HG03280 (cell line): ENCODE measurements around the gene FLRT2.

Experiments used
- ATAC-seq: cut with Tn5 transposase; IDR thresholded peaks from one replicate; pipeline ENCODE4 v1.9.1; 2021; ENCODE audit warnings: mild to moderate bottlenecking, moderate library complexity; ENCODE audit not compliant: unreplicated experiment

FLRT2 gene

DNA sequence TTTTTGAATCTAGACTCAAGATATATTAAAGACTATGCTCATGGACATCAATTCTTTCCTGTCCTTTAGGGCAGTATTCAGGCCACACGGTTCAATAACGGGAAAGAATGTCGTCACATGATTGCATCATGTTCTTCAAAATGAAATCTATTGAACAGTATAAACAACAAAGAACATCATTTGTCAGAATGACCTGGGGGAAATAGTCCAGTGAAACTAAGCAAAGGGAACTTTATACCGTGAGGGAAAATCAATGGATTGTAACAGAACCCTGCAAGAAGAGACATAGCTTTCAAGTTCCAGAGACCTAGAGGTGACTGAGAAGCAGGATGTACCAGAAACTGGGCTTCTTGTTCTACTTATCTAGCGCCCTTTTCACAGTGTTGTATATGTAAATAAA is 32.7 kb downstream of the FLRT2 start:
- ATAC-seq: no peak

DNA sequence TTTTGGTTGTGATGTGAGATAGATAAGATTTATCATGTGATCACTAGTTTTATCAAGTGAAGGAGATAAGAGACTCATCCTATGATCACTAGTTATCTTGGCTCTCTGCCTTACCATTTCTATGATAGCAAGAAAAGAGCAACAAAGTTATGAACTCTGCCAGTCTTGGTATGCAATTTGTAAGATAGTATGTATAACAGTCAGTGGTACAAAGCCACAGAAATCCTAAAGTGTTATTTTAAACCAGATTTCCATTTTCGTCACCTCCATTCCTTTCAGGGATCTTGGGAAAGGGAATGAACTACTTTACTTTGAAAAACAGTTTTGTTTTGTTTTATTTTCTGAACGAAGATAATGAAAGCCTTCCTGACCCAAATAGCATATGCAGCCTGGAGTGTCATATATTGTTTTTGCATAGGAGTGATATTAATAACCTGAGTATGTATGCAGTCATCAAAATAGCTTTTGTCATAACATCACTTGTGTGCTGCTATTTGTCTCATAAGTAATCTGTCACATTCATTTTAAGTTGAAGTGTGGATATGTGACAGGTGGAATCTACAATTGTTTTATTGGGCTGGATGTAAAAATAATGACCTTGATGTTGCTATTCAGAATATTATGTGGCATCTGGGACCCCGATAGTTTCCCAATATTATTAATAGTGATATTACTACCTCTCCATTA is 35.0 kb downstream of the FLRT2 start:
- no peak for ATAC-seq

DNA sequence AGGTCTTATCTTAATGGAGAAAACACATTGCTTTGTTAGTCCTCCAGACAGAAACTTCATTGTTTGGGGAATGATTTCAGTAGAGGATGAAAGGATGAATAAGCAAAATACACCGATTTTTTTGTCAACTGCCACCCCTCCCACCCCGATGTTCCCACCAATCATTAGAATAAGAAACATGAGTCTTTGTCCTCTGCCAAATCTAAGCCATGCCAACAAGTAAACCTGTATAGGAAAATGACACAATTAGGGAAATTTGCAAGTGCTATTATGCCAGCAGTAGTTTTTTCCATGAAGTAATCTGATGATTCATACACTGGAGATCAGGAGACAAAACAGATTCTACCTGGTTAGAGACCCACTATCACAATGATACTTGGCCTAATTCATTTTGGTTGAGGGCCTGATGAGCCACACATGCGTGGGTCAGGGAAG is 35.9 kb downstream of the FLRT2 start:
- no peak for ATAC-seq

DNA sequence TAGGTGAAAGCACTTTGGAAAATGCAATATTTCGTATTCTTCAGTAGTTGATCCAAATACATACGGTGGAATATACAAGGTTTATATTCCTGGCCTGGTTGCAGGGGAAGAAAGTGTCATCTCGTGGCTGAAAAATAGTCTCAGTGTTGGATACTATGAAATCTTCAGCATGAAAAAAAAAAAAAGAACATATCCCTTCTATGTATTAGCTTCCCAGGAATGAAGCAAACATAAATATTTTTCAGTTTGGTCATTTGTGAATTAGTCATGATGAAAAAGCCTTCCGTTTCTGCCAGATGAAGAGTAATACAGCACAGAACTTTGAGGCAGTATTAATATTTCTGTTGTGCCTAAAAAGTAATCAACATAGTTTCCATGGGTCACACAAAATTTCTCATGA is 36.7 kb downstream of the FLRT2 start:
- ATAC-seq: no peak

DNA sequence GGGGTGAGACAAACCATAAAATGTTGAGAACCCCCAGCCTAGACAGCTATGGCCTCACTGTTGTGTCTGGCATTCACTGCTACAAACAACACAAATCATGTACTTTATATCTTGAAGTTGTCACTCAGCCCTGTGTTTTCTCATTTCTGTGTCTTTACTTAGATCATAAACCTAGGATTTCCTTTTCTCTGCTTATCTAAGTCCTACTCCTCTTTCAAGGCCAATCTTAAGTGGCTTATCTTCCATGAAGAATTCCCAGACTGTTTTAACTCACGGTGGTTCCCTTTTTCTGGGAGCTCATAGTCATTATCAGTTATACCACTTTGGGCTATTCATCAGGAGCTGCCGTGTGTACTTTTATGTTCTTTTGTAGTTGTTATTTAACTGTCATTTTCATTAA is 42.1 kb downstream of the FLRT2 start:
- no peak for ATAC-seq

DNA sequence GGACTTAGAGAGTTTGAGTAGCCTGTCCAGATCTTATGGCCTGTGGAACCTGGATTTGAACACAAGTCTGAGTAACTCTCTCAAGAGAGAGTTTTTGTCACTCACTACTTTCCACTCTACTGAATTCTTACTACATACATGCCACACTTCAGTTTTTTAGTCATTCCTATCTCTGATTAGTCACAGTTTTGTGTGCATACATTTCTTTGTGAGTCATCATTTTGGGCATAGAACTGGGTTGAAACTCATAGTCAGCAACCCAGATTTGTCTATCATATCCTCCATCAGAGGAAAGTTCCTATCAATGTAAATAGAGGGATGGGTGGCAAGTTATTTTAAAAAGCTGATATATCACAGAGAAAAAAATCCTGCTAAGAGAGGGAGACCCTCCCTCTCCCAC is 42.9 kb downstream of the FLRT2 start:
- no peak for ATAC-seq

DNA sequence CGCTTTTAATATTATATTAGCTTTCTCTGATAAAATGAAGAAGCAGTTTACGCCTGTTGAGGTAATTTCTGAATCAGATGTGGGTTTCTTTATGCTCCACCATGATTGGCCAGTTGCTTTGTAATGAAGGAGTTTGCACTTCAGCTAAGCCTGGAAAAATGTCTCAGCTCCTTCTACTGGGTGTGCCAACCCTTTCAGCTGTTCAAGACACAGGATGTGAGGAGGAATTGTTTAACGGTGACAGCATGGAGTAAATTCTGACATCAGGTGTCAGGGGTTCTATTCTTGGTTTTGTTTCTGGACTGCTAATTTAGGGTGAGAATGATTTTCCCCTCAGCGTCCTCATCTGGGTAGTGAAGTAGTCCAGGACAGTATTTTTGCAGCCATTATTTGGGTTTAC is 43.5 kb downstream of the FLRT2 start:
- no peak for ATAC-seq

DNA sequence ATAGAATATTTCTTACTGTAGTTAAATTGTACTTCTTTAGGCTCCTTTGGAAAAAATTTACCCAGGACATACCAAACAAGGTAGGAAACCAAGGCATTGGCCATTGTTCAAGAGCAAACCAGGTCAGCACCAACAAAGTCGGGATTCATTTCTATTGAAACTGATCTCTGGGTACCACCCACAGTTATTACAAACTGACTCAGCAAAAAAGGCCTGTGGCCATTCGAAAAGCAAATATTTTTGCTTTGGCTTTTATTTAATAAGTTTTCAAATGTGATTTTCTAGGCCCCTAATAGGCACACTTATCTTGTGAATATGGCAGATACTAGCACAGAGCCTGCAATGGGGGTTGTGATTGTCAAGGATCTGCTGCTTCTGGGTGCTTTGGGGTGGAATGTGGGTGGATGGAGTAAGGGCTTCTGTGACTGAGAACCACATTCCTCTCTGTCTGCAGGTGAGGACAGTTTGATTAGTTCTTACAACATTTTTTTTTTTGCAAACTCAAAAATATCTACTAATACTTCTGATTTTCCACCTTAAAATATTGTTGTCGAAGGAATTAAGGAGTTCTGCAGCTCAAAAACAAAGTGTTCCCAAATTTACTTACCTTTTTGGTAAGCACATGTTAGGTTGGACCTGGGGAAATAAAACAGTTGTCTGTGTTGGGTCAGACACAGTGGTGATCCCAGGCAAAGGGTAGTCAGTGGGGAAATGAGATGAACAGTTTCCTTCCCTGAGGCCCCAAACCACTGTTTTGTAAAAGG is 45.1 kb downstream of the FLRT2 start:
- no peak for ATAC-seq

DNA sequence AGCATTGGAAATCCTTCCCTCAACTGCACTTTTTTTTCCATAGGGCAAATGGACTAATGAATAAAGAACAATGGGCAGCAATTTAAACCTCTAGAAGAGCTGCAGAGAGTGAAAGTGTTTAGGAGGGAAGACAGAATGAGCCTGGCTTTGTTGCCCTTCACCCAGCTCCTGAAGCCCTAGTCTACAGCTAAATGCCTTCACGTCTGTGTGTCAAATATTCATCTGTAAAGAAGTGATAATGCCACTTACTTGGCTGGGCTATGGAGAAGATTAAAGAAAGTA is 45.6 kb downstream of the FLRT2 start:
- no peak for ATAC-seq

DNA sequence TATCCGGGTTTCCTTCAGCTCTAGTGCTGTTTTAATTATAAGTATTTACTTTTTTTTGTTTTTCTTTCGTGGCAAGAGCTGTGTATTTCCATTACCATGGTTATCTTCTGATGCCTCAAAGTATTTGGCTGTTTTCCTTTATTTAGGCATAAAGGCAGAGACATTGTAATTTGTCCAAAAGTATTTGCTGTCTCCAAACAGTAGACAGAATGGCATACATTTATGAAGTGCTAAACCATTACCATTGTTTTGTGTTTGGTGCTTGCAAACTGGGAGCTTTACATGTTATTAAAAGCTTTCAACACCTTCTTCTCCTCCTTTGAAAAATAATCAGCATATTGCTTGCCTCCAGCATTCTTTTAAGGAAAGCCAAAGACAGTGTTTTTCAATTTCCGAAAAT is 46.3 kb downstream of the FLRT2 start:
- ATAC-seq: no peak

DNA sequence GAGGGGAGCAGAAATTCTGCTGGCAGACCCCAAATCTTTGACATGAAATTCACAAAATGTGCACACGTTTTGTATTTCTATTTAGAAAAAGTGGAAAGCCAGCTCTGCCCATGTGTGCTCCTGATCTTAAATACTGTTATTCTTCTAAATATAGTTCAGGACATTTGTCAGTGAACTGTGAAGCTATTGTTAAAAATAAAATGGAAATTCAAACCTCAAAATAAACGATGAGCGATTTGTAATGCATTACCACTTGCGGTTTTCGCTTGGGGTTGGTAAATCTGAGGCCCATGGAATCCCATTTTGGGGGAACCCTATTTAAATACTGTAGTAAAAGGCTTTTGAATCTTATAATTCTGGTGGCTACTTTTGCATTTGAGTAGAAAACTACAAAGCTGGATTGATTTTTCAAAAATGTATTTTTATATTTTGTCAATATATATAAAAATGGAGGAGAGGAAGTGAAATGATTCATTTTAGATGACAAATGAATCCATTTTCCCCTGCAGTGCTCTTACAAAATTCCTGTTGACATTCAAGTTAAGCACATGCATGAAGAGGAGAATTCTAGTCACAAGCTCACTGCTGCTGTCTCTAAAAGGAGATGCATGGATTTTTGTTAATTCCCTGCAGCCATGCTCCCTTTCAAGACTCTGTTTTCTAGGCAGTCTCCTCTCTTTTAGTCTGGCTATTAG is 47.1 kb downstream of the FLRT2 start:
- no peak for ATAC-seq

DNA sequence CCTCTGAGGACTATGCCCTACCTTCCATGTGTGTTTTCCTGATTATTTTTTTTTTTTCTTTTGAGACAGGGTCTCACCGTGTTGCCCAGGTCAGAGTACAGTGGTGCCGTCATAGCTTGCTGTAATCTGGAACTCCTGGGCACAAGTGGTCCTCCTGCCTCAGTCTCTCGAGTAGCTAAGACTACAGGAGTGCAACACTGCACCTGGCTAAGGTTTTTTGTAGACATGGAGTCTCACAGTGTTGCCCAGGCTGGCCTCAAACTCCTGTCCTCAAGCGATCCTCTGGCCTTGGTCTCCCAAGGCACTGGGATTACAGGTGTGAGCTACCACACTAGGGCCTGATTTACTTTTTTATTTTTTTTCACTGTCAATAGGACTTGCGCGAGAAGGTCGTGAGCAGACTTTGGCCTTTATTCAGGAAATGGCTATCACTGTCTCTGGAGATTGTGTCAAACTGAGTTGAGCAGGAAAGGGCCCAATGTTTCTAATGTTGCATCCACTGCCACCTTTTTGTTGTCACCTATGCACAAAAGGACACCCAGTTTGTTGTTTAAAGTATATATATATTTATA is 47.7 kb downstream of the FLRT2 start:
- ATAC-seq: no peak

DNA sequence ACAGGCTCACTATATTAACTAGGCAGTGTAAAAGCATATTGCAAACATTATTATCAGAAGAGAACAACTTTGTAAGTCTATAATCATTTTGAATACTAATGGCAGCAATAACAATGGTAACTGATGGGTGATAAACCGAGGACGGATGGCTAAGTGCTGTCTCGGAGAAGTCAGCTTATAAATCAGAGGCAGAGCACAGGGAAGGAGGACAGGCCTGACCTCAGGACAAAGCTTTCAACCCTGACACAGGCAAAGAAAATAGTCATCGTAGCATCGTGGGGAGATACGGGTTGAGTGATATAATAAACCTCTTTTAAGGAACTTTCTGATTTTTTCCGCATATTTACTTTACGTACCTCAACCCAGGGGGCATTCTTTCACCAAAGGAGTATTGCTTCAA is 48.4 kb downstream of the FLRT2 start:
- no peak for ATAC-seq

DNA sequence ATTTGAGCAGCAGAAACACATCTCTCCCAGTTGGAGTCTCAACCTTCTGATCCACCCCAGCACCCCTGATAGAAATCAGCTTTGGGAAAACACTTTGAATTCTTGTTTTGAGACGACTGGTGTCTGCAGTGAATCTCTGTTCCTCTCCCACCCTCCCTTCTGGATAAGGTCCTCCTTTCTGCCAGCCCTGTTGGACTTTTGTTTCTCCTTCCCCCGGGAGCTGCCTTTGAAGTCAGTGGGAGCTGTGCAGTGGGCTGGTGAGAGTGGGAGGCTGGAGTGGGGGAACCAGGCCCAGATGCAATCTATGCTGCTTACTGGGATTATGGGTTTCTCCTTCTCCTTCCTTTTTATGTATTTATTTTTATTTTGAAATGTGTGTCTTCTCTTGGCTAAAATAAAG is 49.0 kb downstream of the FLRT2 start:
- ATAC-seq: no peak

DNA sequence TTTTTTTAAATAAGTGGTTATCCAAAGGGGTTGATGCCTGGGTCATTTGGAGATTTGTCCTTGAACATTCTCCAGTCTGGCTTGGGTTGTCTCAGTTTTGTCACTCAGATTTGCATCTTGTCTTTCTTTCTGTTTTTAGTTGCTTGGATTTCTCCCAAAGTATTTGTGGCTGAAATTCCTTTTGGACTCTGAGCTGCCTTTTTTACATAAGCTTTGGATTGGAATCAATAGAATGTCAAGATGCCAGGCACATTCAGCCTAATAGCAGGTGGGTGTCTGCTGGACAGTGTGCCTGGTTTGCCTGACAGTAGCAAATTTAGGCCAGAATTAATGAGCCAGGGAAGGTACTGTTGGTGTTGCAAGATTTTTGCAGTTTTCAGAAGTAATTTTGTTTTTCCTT is 50.0 kb downstream of the FLRT2 start:
- no peak for ATAC-seq

DNA sequence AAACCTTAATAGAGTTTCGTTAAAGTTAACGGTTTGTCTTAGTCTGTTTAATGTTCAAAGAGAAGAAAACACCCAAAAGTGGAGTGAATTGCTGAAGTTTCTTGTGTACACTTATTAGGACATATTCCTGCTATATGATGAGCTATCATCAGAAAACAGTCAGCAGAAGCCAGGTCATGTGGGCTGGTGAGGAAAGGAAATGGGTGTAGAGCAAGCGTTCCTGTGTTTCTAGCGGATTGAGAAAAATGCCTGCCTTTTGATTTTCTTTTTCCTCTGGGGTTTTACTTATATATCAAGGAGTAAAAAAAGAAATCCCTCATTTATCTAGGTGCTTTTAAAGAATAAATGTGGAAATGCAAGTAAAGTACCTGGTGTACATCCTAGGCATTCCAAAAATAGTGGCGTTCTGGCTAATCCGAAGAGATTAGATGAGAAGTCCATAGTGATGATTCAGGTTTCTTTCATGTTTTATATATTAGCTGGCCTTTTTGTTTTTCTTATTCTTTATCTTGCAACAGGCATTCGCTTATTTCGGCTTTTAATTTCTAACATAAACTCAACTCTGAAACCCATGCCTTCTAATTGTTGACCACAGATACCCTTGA is 50.7 kb downstream of the FLRT2 start:
- no peak for ATAC-seq

DNA sequence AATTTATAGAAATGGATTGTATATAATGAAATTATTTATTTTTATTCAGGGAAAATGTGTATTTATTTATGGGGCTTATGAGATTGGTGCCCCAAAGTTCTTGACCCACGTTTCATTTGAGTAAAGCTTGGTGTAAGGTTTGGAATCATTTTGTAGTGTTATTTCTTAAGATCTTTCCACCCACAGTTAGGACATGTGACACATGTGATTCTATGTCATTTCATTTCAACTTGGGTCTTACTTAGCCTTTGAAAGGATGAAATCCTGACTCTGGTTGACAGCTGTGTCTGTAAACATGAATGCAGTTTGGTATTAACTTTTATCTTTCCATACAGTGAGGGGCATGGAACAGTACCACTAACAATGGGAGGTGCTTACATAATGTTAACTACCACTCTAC is 51.7 kb downstream of the FLRT2 start:
- no peak for ATAC-seq

DNA sequence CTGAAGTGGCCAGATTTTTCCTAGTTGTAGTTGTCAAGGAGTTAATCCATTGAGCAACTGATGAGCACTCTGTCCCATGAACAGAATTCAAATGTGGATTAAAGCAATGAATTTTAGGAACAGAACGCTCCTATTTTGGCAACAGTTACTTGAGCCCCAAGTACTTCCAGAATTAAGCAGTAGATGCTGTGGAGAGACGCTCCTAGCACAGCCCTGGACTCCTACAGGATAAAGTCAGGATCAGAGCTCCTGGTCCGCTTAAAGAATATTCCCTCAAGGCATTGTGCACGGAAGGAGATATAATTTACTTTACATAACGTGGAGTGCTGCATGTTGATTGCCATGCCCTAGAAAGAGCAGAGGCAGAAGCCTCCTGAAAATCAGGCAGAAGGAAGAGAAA is 53.4 kb downstream of the FLRT2 start:
- ATAC-seq: no peak

DNA sequence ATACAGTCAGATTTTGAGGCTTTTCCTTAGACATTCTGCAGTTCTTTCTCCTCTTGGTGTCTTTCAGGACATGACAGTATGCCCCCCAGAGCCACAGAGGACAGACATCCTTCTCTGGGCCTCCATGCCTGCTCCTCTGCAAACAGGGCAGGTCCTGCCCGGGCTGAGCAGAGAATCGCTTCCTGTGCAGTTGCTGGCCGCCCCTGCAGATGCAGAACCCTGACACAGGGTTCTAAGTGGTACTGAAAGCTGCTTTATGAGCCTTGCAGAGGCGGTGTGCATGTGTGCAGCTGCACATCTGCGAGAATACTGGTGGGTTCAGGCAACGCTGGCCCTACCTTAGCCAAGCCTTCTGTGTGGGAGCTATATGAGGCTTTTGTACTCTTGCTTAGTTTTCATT is 54.5 kb downstream of the FLRT2 start:
- no peak for ATAC-seq

DNA sequence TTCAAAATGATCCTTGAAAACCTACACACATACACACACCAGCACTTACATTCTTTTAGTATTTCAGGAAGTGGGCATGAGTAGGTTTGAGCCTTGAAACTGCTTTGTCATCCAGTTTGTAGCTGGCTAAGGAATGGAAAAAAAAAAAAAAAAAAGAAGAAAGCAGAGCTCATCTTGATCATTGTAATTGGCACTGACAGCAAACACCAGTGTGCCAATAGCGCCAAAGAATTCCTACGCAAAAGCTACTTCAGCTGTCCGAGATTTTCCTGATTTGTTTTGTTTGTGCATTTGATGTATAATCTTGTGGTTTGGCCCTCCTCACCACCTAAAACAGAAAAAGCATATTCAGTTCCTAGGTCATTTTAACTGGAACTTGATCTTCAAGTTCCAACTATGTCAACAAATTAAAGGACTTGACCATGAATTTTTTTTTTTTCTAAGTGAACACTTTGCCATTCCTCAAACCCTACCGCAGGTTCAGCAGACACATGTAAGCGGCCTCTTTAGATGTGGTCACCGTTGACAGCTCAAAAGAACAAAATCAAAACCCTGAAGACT is 57.3 kb downstream of the FLRT2 start:
- no peak for ATAC-seq

DNA sequence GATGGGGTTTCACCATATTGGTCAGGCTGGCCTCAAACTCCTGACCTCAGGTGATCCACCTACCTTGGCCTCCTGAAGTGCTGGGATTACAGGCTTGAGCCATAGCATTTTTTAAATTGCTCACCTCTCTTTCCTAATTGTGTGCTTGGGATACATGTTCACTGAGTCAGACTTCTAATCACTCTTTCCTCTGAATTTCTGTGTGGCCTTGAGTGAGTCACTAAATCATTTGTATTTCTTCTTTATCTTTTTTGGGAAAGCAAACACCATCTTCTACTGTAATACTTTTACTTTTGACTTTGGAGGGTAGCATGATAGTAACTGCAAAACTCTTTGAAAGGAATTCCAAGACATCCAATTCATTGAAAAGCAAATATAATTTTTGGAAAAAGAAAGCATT is 60.8 kb downstream of the FLRT2 start:
- ATAC-seq: no peak
